ENCODE data around the gene SEPSECS.

The SEPSECS gene

GRCh38 chr4:25078523-25078922 lies 81.7 kb downstream of the SEPSECS start:
- DNase-seq, result no peak

- no peak for DNase-seq
Measured at GRCh38 chr4:25076625-25077398, 83.4 kb downstream of the SEPSECS start.

- no peak for DNase-seq
Measured at GRCh38 chr4:25075851-25076250, 84.4 kb downstream of the SEPSECS start.

- DNase-seq, result no peak
Measured at GRCh38 chr4:25075129-25075528, 85.1 kb downstream of the SEPSECS start.

- DNase-seq, result no peak
Measured at GRCh38 chr4:25070545-25070944, 89.7 kb downstream of the SEPSECS start.

All from left hindlimb (tissue), 1 donor.